HCEC 1CT (cell line): ENCODE measurements around the gene DIRAS1.

ENCODE experiments used
- DNase-seq: peaks from one replicate; pipeline ENCODE4 v3.0.0-alpha.2; 2017

DIRAS1 gene

DNA sequence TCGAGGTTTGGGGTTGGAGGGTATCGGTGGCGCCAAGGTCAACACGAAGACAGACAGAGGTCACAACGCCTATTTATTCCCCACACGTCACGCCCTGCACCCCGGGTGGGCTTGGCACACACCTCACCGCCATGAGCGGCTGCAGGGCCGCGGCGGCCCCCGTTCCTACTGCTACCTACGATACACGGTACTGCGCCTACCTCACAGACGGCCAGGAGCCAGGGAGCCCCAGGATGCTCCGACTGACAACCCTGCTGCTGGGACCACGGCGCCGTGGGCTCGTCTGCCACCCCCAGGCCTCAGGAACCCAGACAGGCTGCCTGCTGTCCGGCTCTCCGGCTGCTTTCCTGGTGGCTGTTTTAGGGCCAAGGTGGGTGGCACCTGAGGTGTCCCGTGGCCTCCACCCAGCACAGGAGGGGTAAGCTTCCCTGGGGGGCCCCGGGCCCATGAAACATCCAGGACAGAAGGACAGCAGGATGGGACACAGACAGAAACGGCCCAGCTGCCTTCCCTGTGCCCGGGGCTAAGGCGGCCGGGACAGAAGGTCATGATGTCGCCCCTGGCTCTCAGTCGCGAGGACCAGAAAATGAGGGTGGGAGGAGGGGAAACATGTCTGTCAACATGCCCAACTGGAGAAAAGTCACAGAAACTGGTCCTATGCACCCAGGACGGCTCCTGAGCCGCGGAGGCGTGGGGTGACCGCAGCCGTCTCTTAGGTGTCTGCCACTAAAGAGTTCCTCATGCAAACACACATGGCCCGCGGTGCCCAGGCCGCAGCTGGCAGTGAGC lies 33.7 kb upstream of the DIRAS1 start:
- DNase-seq = no peak

DNA sequence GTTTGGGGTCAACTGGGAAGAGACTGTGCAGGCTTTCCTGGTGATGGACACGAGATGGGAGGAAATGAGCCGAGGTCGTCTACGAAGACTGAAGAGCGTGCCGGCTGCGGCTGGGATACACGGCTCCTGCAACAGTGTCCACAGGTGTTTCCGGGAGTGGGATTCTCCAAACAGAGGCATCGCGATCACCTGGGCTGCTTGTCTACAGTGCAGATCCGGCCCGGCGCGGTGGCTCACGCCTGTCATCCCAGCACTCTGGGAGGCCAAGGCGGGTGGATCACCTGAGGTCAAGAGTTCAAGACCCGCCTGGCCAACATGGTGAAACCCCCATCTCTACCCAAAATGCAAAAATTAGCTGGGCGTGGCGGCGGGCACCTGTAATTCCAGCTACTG lies 30.3 kb upstream of the DIRAS1 start:
- DNase-seq = no peak

DNA sequence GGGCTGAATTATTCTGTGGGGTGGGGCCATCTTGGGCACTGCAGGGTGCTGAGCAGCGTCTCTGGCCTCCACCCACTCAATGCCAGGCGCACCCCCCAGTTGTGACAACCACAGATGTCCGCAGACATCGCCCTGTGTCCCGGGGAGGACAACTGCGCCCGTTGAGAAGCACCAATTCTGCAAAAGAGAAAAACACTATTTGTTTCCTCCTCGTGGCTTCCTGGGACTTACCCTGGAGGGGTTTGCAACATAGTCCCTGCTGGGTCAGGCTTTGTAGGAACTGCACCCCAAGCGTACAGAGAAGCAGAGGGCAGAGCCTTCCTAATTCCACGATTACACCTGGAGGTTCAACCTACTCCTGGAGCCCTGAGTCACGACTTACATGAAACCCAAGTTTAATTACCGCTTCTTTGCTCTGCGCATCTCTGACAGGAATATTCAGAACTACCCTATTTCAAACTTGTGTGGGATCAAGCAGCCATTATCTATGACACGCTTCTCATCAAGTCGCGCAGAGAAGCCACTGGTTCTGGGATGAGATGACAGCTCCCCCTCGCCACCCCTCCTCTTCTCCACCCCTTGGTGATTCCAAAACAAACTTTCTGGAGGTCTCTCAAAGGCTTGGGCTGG lies 29.8 kb upstream of the DIRAS1 start:
- no peak for DNase-seq

DNA sequence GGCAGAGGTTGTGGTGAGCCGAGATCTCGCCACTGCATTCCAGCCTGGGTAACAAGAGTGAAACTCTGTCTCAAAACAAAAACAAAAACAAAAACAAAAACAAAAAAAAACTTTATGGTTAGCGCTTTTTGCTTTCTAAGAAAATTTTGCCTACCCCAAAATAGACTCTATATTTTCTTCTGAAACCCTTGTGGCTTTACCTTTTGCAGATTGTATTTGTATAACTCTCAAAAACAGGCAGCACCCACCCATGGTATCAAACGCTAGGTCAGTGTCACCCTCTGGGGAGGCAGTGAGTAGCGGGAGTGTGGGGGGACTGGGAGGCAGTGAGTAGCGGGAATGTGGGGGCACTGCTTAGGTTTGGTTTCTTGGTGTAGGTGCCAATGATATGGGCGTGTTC lies 26.2 kb upstream of the DIRAS1 start:
- DNase-seq = no peak

DNA sequence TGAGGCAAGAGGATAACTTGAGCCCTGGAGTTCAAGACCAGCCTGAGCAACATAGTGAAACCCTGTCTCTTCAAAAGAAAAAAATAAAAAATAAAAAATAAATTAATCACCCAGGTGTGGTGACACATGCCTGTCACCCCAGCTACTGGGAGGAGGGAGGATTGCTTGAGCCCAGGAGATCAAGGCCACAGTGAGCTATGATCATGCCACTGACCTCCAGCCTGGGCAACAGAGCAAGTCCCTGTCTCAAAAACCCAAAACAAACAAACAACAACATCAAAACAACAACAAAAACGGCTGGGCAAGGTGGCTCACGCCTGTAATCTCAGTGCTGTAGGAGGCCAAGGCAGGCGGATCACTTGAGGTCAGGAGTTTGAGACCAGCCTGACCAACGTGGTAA lies 22.9 kb upstream of the DIRAS1 start:
- DNase-seq = no peak

DNA sequence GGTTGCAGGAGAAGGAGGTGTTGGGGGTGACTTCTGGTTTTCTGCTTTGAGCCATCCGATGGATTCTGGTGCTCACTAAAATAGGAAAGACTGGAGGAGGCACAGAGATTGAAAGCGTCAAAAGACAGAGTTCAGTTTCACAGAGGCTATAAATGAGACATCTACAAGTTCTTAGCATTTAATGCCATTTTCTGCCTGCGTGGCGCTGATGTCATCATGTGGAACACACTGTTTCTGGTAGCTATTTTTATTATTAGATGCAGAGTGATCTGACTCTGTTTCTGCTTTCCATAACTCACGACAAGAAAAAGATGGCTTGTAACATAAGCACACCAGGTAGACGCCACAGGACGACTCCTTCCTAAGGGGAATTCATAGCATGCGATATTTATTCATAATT lies 21.9 kb upstream of the DIRAS1 start:
- no peak for DNase-seq

DNA sequence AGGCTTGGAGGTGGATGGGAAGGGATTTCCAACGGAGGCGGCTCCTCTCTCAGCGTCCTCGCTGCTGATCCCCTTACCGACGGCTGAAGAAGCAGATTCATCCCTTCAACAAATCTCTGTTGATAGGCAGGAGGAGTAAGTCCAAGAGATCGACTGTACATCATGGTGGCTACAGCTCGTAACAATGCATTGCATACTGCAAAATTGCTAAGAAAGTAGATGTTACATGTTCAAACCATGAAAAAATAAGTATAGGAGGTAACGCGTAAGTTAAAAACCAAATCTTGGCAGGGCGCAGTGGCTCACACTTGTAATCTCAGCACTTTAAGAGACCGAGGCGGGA lies 19.1 kb upstream of the DIRAS1 start:
- no peak for DNase-seq

DNA sequence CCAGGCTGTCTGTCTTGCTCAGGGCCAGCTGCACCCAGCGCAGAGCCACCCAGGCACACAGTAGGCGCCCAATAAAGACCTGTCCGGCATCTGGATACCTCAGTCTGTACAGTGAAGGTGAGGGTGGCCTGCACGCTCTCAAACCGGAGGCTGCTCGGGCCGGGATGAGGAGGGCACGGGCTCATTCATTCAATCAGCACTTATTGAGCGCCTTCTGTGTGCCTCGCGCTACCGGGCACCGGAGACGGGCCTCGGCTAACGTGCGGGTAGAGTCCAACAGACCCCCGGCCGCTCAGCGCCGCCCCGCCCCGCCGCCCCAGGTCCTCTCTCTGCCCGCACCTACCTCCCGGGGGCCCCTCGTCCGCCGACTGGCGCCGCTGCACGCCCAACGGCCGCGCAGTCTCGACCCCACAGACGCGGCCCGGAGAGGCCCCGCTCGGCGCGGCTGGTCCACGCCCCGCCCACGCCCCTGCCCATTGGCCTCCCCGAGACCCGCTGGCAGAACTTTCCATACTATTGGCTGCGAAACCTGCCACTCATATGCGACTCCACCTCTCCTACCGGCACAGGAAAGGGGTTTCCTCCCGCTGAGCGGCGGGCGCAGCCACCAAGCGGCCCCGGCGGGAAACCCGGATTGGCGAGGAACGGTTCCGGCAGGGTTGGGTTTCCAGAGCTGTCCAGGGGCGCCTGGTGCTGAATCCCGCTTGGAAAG lies 18.6 kb upstream of the DIRAS1 start, which contains the start of gene SLC39A3:
Gene SLC39A3 (minus strand): TSS at position 416 of the 712 bp plus-strand sequence. CDS start 2,760 bp downstream, outside the sequence.
- DNase-seq = peak; percentile 95

DNA sequence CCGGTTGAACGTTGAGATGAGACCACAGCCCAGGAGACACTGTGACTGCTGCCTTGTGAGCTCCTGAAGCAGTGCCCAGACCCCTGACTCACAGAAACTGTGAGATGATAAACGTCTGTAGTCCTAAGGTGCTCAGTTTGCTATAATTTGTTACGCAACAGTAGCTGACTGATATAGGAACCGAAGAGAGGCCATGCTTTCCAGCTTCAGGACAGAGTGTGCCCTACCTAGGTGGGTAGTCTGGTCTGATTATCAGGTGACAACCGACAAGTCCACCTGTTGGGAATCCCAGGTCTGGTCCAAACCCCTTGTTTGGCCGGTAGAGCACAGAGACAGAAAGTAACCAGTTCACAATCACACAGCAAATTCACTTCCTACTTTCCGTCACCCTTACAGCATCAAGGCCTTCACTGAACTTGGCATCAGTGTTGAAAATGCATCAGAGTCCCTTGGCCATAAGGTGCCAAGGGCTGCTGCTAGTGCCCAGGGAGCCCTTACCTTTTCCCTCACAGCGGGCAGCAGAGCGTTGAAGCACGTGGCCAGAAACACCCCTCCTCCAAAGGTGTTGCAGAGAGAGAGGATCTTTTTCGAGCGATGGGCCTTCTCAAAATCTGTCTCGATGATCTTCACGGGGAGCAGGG lies 15.5 kb upstream of the DIRAS1 start:
- no peak for DNase-seq

DNA sequence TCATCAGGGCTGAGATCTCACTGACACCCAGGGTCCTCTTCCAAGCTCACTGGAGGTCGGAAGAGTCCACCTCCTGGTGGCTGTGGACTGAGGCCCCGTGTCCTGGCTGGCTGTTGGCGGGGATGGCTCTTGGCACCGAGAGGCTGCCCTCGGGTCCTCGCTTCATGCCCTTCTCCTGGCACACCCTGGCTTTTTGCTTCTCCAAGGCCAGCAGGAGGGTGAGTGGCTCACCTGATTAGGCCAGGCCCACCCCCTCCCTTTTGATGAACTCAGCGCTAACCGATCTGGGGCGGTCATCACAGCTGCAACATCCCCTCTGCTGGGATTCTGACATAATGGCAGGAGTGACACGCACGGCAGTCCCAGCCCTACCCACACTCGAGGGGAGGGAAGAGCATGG lies 14.2 kb upstream of the DIRAS1 start:
- DNase-seq = no peak

DNA sequence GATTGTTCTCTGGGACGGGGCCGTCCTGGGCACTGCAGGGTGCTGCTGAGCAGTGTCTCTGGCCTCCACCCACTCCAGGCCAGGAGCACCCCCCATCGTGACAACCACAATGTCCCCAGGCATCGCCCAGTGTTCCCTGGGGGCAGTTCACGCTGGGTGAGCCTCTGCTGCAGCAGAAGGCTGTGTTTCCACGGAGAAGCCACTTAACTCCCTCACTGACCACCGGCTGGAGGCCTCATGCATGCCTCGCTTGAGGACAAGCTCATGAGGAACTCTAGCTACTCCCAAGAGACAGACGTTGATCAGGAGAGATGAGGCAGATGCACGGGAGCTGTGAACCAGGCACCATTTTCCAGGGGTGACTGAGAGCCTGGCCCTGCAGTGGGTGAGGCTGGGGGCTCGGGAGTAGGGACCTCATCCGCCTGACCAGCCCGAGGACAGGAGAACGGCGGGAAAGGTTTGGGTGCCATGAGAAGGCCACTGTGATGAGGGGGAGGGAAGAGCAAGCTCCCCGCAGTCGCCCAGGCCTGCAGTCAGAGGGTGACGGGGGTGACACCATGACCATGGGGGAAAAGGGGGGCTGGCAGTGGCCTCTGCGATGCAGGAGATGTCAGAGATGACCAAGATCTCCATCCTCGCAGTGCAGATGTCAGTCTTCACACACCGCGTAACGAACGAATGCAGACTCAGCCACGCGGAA lies 13.6 kb upstream of the DIRAS1 start:
- no peak for DNase-seq

DNA sequence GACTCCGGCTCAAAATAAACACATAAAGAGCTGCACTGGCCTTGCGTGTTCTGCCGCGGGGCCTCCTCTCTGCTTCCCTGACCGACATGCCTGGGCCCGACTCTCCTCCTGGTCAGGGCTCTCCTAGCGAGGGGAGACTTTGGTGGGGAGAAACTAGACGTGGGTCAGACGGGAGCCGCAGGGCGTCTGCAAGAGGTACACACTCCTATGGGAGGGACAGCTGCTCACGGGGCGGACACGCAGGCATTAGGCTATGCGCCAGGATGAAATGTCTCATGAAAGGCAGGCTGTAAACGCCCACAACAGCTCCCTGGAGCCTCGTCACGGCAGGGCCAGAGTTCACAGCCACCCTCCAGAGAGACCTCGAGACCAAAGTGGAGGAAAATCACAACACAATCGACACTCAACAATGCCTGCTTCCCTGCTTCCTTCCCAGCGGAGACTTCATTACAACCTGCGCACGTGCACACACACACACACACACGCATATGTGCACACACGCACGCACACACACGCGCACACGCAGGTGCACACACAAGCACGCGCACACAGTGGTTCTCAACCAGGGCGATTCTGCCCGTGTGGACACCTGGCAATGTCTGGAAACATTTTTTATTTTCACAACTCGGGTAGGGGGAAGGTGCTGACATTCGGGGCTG lies 12.9 kb upstream of the DIRAS1 start:
- DNase-seq = no peak

DNA sequence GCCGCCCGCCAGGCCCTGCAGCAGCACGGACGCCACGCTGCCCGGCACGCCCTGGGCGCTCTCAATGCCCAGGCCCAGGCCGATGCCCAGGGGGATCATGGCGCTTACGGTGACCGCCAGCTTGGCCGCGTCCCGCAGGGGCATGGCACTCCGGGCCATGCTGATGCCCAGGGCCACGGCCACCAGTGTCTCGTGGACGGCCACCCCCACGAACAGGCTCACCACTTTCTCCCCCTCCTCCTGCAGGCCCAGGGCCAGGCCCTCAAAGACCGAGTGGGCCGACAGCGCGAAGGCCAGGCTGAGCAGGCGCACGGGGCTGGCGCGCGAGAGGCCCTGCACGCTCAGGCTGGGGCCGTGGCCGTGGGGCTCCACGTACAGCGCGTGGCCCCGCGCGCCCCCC lies 11.7 kb upstream of the DIRAS1 start:
- no peak for DNase-seq

DNA sequence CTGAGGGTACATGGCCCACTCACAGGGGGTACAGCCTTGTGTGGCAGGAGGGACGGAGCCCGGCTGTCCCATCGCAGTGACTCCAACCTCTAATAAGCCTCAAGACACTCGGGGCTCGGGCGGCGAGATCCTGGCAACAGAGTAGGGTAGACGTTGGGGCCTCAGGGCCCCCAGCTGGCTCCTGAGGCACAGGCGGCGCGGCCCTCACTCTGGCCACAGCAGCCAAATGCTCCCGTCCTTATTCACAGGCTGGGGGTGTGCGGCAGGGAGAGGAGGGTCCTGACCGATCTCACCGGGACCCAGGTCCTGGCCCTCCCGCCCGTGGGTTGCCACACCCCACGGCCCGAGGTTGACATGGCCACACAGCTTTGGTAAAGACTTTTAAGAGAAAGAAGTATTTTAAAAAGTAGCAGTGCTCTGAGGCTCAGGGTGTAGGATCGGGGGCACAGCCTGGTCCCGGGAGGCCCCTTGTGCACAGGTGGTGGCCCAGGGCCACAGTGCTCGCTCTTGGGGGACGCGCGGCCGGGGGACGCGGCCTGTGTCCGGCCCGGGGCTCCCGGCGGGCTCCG lies 11.1 kb upstream of the DIRAS1 start:
- DNase-seq = no peak

DNA sequence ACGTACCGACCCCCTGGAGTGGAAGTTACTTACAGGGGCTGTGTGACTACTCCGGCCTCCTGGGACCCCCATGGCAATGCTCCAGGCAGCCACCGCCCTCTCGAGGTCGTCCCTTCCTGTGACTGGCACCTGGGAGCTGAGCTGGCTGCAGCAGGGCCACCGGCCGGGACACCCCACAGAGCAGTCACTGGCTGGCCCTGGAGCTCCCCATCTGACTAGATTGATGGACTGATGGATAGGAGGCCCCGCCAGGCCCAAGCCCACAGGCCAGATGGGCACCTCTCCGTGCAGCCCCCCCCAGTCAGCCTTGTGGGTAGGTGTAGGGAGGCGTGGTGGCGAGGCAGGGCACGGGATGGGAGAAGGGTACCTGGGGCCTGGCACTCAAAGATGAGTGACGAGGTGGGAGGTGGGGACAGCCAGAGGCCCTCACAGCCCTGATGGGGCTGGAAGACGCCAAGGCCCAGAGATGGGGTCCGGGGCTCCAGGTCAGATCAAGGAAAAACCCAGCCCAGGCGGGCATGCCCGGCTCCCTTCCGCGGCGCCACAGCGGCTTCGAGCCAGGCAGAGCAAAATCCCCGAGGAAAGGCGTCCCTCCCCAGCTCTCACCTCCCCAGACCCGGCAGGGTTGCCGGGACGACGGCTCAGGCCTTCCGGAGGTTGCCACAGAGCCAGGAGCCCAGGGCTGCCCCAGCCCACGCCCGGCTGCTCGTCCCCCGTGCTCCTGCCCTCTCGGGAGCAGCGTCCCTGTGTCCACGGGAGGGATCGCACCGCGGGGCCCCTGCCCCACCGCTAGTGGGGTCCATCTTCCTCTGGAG lies 10.2 kb upstream of the DIRAS1 start:
- DNase-seq = no peak

DNA sequence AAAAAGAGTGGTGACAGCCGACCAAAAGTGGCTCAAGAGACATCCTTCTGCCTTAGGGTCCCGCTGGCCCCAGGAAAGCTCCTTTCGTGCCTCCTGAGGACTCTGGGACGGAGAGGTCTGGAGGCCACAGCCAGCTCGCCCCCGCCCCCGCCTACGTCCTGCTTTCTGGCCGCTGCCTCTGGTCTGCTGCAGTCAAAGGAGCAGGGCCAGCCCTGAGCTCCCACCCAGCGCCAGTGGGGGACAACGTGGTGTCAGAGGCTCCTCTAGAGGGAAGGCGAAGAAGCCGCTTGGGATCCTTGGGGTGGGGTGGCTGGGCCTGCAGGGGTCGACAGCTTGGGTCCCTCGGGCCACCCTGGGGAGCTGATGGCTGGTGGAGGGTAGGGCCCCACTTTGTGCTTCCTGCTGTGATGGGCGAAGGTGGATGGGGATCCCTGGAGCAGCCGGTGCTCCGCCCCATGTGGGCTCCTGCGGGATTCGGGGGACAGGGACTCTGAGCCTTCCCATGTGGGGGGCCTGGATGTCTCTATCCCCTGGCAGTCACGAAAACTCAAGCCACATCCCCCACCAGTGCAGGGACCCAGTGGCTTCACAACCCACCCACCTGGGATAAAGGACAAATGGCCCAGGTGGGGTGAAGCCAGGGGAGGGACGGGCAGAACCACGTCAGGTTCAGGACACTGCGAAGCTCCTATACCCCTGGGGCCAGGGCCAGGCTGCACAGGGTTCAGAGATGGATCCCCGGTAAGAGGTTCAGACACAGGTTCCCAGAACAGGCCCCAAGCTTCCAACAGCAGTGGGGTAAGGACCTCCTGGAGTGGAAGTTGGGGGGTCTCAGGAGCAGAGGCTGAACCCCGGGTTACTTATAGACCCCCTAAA lies 9.0 kb upstream of the DIRAS1 start:
- DNase-seq = no peak

DNA sequence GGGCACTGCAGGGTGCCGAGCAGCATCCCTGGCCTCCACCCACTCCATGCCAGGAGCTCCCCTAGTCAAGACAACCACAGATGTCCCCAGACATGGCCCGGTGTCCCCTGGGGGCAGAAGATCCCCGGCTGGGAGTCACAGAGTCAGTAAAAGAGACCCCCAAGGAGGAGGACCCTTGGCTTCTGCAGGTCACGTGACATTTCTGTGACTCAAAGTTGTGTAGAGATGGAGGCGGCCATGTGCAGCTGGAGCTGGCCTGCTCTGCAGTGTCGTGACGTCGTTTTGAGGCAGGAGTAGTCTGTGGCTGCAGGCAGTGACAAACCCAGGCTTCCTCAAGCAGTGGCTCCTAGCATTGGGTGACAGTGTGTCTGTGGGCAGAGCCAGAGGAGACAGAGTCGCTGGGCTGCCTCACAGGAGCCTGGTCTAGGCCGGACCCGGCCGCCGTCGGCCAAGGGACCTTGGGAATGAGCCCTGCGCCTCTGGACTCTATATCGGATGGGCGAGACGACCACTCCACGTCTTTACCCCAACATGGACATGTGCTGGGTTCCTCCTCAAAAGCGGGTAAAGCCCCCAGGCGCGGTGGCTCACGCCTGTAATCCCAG lies 7.7 kb upstream of the DIRAS1 start:
- DNase-seq = no peak

DNA sequence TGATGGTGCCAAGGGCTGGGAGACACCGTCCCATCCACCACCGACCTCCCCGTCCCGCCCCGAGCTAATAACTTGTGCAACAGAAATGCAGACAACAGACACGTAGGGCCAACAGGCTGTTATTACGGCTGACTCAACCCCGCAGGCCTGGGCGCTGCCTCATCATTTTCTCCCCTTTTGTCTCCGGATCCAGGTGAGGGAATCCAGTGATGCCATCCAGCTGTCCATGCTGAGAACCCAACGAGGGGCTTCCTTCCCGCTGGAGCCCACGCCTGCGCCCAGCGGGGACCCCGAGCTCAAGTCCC lies 6.4 kb upstream of the DIRAS1 start:
- DNase-seq = no peak

DNA sequence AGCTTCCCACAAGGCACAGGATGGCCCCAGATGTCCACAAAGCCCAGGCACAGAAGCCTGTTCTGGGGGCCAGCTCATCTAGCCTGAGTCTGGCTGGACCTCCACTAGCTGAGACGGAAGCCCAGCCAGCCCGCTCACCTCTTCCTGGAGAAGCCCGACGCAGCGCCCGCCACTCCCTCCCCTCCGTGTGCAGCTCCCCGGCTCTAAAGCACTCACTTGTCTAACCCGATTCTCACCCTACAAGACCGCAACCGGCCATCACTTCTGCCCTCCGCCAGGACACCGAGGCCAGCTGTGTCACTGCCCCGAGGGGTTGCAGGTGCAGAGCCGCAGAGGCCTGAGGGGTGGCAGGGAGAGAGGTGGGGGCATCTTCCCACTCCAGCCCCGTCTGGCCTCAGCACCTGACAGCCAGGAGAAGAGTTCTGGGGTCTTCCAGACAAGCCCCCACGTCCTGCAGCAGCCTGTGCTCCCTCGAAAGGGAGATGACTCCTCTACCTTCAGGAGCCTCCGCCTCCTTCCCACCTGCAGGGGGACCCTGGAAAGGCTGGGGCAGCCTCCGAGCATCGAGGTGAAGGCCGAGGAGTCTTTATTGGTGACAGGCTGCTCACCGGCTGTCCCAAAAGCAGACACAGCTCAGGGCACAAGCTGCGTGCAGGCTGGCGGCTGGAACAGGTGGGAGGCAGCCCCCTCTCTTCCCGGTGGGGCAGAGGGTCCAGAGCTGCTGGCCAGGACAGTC lies 5.9 kb upstream of the DIRAS1 start:
- no peak for DNase-seq
